HG03558 (cell line): Measurements from ENCODE around the gene RIMBP2.

ENCODE experiments used
- ATAC-seq: cut with Tn5 transposase; IDR thresholded peaks from one replicate; pipeline ENCODE4 v1.9.1; 2021; ENCODE audit warnings: moderate number of reproducible peaks; ENCODE audit not compliant: unreplicated experiment; ENCODE audit errors: extremely low read depth

The RIMBP2 gene

DNA sequence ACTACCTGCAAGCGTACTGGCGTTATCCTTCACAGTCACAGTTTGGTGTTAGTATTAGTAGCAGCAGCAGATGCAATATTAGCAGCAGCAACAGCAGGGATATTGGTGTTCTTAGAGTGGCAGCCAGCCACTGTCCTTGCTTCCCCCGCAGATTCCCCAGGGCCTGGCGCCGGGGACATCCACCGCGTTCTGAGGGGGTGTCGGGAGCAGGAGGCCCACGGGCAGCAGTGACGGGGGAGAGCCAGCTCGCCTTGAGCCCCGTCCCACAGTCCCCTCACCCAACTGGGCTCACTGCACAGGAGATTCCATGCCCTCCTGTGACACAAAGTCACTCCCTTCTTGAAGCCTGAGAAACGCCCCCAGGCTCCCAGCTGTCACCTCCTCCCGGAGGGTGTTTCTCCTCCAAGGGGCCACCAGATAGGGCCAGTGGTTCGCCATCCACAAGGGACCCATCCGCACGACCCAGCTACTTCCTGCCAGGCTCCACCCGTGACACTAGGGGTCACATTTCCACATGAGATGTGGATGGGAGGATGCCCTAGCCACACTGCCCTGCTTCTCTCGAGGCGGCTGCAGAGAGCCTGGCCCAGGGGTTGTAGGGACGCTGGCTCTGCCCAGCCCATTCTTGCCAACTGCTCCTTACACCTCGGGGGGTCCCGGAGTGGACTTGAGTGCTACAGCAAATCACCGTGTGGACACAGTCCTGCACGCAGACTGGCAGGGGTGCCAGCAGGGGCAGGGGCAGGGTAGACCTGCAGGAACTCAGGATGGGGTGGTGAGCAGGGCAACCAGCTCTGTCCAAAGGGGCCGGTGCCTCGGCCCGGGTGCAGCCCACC is 255.3 kb downstream of the RIMBP2 start:
- no peak for ATAC-seq

DNA sequence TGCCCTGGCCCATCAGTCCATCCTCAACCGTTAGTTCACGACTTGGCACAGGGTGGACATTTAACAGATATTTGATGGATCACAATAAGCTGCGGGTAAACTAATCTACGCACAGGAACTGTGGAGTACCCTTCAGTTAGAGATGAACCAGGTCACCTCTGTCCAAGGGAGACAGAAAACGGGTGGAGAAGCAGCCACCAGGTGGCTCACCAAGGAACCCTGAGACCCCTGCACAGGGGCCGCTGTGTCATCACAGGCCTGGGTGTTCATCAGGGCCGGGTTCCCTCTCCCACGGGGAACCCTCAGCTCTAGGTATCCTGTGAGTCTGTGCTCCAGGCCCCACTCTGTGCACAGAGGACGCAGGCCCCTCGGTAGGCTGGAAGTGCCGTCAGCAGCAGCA is 256.2 kb downstream of the RIMBP2 start:
- no peak for ATAC-seq

DNA sequence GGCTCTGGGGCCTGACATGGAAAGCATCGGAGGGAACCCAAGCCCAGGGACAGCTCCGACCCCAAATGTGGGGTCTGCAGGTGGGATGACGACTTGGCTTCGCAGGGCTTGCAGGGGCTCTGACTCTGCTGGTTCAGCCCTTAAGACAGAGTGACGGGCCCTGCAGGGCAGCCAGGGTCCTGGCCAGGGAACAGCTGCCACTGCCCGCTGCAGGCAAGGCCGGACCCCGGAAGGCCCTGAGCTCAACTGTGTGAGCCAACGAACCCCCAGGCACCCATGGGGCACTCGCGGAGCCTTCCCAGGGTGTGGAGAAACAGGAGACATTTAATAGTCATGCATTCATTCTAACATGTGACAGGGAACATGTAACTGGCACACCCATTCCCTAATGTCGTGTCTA is 257.8 kb downstream of the RIMBP2 start:
- no peak for ATAC-seq

DNA sequence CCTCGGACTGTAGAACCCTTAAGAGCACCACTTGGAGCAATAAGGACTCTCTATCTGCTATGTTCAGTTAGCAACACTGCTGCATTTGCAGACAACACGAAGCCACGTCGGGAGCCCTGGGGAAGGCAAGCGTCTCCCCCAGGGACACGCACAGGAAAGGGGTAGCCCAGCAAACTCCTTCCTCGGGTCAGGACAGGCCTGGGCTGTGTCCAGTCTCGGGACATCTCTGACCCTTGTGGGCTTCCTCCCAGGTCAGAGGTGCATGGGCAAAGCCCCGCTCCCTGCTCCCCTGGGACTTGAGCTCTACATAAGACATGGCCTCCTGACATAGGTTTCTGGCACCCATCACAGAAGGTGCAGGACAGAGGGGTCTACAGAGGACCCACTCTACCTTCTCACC is 258.9 kb downstream of the RIMBP2 start:
- ATAC-seq = no peak

DNA sequence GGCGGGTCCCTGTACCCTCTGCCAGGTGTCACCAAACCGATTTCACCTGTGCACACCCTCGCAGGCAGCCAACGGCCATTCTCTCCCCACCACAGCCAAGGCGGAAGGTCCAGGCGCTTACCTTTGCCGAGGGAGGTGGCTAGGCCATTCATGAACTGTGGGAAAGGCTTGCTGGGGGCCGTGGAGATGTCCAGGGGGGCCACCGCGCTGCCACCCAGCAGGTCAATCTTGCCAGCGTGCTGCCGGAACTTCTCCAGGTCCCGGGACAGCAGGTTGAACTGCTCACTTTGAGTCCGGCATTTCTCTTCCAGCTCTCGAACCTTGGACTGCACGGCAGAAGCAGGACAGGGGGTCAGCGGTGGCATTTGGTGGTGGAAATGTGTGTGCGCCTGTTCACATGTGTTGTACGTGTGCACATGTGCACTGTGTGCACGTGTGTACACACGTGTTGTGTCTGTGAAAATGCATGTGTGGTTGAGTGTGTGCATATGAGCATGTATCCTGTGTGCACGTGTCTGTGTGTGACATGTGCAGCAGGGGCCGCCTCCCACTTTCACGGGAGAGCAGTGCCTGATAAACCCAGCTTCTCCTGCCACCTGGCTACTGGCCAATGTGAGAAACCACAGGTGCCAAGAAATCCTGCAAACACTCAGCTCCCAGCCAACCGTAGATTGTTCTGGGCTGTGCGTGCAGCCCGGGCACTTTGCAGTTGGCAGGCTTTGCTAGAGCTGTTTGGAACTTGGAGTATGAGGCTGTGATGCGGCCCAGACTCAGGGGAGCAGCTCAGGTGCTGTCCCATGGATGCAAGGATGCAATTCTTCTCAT is 259.5 kb downstream of the RIMBP2 start:
- ATAC-seq = no peak

DNA sequence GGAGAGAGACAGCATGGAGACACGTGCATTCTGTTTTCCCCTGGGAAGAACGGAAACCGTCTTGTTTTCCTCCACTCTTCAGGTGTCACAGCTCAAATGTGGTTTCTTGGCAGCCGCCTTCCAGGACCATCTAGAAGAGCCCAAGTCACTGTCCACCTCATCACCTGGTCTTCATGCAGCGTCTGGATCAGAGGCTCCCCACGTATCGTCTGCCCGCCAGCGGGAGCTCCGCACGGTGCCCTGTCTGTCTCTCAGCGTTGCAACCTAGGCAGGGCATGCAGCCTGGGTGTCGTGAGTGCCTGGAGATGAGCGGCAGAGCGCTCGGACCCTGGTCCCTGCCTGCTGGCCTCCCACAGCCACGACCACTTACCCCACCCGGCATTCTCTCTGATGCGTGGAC is 260.9 kb downstream of the RIMBP2 start:
- ATAC-seq = no peak

DNA sequence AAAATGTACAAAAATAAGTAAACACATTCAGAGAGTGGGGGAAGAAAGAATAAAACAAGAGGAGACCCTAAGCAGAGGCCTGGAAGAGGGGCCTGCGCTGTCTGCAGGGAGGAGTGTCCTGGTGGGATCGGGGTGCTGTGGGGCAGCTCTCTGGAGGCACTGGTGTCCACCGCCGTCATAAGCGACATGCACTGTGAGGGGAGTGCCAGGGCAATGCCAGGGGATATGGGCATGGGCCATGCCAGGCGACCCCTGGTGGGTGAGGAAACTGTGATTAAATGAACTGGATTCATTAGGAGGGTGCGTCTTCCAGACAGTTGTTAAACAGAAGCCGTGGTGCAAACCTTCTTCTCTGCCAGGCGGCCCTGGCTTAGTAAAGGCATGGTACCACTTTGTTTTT is 261.8 kb downstream of the RIMBP2 start:
- no peak for ATAC-seq

DNA sequence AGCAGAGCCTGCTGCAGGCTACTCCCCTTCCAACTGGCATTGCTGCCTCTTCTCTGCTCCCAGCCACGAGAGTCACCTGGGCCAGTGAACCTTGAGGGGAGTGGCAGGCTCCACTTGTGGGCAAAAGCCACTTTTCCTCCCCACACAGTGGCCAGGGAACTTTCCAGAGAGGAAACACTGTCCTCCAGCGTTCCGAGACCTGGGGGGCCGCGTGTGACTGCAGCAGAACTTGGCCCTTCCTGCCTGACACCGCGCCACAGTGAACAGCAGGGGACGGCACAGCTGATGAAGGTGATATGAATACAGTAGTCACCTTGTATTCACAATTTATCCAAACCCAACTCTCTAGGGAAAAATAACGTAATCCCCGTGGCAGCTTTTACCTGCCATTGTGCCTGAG is 263.6 kb downstream of the RIMBP2 start:
- ATAC-seq = no peak

DNA sequence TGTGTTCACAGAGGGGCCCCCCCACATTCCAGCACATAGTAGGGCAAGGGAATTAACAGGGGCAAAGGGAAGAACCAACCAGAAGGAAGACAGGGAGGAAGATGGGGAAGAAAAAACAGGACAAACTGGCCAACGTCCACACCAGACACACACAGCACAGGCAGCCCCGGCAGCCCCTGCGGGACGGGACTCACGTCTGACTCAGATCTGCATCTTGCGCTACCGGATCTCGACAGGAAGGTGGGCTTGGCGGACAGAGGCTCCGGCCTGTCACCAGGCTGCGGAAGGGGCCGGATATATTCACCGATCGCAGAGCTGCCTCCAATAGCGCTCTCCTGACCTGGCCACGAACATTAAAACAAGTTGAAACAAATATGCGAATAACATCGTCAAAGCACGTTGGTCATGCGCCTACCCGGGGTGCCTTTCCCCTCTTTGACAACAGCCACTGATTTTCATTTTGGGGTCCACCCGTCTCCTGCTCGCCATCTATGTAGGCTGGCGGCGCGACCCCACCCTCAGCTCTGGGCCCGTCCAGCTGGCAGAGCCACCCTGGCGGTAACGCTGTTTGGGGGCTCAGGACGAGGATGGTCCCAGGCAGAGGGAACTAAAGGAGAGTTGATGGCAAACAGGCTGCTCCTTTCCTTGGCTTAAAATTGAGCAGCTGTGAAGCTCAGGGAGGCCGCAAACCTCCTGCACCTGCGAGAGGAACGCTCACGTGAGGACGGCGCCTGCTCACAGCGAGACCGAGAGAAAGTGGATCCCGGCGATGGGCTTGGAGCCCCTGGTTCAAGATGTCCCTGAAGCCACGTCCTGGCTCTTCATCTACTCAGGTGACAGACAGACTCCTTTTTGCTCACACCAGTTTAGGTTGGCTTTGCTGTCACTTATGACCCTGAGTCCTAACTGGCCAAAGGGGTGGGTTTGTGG is 264.8 kb downstream of the RIMBP2 start:
- ATAC-seq = no peak

DNA sequence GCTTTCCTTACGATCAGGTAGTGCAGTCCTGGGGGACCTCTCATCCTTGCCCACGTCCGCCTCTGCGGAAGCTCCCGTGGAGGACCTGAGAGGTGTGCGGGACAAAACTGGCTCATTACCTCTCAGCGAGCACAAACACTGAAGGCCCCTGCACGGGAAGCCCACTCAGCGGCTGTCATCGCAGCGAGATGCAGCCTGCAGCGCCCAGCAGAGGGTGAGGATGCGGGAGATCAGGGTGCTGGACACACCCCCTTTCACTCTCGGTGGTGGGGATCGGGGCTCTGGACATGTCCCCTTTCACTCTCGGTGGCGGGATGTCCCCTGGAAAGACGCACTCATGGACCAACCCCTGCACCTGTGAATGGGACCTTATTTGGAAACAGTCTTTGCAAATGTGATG is 266.8 kb downstream of the RIMBP2 start:
- ATAC-seq = no peak

DNA sequence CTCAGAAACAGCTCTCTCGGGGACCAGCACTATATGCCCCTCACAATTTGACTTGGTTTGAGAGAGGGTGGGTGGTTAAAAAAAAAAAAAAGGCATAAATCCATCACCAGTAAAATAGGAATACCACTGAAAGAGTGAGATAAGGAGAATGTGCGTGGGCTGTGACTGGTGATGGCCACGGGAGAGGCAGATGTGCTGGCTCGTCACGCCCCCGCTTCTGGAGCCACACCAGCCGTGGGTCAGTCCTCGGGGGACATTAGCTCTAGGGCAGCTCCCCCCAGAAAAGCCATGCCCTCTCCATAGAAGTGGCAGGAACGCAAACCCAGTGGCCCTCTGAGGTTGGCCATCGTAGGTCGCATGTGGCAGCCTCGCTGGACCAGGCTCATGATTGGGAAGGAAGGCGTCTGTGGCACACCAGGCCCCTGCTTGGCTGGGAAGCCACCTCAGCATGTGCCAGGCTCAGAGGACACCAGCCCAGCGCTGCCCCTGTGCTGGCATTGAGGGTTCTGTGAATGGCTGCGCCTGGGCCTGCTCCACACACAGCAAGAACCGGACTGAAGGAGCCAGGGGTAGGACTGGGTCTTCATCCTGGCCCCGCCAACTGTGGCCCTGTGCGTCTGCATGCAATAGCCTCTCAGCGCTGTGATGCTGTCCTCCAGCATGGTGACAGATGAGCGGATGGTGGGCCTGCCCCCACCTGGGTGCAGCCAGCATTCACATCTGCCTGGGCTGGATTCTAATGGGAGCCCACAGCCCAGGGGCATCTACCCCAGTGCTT is 267.9 kb downstream of the RIMBP2 start:
- ATAC-seq = no peak

DNA sequence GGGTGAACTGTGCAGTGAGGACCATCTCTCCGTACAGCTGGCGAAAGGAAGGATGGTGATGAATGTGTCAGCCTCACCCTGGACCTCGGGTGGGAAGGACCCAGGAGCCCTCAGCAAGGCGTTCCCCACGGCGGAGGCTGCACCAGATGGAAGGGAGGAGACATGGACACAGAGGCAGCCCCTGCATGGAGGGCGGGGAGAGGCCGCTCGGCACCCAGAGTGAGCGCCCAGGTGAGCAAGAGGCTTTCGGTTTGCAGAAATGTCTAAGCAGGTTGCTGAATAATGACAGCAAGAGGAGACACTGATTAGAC is 268.5 kb downstream of the RIMBP2 start:
- ATAC-seq = no peak

DNA sequence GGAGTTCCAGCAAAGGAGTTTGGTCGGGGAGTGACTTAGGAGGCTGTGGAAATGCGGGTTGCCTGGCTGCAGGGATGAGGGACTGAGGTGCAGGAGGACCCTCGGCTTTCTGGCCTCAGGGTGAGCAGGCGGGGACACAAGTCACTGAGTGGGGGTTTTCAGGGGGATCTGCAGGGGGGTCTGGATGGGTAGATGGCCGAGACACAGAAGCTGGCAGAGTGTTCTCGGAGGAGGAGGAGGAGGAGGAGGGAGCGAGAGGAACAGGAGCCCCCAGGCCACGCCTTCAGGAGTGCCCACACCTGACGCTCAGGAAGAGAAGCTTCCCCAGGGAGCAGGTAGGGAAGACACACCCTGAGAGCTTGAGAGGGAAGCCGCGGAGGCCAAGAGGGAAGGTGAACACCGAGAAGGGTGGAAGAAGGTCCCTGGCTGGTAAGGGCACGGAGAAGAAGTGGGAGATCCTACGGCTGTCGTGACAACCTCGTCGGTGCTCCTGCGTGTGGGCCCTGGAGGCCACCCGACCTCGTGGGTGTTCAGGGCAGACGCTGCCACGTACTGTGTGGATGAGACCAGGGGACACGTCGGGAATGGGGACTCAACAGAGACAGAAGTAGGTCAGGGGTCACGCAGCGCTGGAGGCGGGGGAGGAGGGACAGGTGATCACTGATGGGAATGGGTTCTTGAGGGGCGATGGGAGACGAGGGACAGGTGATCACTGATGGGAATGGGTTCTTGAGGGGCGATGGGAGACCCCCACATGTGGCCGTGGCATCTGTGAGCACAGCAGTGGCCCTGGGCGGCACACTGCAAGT is 269.0 kb downstream of the RIMBP2 start:
- no peak for ATAC-seq

DNA sequence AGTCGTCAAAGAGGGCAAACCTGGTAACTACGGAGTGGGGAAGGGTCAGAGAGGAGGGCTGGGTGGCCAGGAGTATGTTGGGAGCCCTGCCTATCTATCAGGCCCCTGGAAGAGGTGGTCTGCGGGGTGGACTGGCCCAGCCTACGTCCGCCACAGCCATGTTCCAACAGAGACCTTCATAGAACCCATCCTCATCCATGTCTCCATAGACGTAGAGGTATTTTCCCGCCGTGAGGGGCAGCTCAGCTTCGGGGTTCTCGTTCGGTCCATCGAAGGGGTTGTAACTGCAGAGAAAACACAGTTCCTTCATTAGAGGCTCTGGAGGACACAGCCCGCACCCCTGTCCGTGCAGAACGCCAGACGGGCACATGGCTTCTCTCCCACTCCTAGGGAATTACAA is 271.1 kb downstream of the RIMBP2 start:
- ATAC-seq = no peak

DNA sequence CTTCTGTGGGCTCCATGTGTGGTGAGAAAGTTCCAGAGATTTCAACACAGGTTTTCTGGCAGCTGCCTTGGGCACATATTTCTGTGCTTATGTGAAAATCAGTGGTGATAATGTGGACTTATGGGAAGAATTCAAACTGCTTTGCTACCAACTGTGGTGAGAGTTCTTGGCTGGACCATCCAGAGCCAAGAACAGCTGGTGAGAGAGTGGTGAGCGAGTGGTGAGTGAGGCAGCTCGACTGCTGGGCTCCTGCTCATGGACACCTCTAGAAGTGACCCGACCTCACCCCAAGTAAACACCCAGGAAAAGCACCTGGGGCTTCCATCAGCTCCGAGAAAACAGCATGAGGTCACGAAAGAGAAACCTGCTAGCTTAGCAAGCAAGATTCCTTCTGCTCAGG is 272.0 kb downstream of the RIMBP2 start:
- ATAC-seq = no peak

DNA sequence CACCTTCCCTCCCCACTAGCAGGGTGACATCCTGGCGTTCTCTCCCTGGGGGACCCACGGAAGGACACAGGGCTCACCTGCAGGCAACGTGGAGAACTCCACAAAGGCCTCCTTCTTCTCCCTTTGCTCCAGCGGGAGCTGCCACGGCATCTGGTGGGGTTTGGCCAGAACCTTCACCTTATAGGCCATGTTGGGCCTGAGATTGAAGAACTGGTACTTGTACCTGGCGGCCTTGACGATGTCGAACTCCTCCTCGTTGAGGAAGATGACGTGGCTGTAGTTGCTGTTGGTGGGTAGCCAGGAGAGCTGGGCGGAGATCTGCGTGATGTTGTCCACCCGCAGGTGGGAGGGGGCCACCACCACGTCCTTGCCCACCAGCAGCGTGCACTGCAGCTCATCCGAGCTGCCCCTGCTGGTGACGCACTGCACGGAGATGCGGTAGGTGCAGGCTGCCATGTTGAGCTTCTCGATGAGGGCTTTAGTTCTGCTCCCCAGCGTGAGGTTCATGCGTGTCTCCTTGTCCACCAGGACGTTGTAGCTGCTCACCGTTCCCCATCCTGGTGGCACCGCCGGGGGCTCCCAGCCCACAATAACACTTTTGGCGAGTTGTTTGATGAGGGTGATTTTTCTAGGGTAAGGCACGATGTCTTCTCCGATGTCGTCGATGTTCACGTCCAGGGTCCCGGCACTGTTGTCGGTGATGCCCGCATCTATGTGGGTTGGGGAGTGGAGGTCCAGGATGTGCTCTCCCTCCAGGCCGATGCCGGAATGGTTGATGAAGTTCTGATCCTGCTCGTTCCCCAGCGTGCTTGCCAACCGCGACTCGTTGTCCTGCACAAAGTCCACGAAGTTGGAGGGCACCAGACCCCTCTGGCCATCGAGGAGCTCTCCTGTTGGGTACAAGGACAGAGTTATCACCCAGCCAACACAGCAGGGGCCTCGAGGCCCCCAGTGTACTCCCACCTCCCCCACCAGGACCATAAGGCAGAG is 274.0 kb downstream of the RIMBP2 start:
- no peak for ATAC-seq

DNA sequence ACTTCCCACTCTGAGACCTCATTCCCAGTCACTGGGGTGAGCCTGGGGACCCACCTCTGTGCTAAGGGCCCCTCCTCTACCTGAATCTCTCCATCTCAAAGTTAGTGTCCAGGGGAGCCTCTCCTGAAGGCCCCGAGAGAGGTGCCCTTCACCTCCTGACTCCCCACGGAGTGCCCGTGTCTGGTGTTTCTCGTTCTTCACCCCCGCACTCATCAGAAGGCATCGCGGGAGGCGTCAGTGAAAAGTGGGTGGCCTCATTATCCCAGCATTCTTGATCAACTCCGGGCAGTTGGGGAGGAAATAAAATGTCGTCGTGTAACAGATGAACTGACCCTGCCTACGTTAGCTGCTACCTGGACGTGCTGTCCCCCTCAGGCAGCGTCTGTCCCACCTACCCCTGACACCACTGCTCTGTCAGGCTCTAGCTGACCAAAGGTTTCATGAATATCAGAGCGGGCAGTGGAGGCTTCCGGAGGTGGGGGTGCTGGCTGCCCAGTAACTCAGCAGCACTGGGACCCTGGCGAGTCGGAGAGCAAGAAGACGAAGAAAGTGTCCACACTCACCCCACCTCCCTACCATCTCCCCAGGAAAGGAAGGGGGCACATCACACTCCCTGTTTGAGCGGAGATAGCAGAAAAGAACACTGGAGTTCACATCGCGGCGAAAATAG is 275.6 kb downstream of the RIMBP2 start:
- ATAC-seq = no peak

DNA sequence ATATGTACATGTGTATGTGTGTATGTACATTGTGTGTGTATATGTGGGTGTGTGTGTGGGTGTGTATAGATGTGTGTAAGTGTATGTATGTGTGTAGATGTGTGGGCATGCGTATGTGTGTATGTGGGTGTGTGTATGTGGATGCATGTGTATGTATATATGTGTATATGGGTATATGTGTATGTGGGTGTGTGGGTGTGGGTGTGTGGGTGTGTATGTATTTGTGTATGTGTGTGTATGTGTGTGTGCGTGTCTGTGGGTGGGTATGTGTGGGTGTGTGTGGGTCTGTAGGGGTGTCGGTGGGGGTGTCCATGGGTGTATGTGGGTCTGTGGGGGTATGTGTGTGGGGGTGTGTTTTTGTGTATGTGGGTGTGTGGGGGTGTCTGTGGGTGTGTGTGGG is 276.8 kb downstream of the RIMBP2 start:
- ATAC-seq = no peak
